DMS53 treated with DMSO at 0.1 percent for 48 hours (cell line): Measurements from ENCODE around the gene MTSS2.

ENCODE experiments used
- DNase-seq: peaks from one replicate; lab custom pipeline; 2025; ENCODE audit not compliant: unreplicated experiment; lab: John Stamatoyannopoulos, UW

Gene MTSS2

DNA sequence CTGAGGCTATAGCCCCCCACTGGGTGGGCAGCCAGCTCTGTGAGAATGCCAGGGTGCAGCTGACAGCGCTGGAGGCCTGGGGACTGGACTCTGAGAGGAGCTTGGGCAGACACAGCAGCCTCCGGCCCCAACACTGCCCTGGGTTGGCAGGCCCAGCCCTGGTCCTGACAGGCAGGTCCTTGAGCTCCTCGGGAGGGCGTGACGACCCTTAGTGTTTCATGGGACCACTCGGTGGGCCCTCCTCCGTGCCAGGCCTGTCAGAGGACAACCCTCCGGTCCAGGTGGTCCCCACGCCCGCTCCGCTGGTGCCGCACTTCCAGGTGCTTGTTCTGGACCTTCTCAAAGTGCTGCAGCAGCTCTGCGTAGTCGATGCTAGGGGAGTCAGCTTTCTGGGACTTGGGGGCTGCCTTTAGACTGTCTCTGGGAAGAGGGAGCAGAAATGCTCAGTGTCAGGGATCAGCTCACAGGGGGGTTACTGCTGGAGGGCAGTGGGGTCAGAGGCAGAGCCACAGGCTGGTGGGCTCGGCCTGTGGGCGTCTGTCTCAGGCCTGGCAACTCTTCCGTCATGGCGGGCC is 1.9 kb upstream of the MTSS2 start:
- DNase-seq, result no peak

- DNase-seq, result no peak
Measured at GRCh38 chr16:70687102-70687511, 1.3 kb upstream of the MTSS2 start.

DNA sequence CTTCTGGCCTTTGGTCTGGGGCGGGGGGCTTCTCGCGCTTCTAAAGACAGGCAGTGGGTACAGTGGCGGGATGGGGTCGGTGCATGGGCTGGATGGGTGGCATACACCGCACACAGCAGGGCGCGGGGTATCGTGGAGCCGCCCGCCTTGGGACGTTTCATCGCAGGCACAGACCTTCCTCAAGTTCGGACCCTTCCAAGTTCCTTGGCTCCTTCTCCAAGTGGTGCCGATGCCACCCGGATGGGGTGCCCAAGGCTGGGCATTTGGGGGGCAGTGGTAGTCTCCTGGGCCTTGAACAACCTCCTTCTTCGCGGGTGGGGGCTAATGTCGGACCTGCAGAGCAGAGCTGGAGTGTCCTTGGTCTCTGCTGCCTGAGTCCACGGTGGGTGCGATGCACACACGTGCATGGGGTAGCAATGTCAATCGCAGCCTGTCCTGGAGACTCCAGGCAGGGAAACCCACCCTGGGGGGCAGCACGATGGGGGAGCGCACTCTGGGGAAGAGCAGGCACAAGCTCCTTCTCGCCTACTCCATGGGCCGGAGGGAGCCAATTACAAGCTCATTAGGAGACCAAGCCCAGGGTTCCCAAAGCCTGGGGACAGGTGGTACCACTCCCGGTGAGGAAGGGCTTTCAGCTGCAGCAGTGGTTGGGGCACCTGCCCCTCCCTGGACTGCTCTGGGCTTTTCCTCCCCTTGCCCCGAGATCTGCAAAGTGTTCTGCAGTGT is 686 bp upstream of the MTSS2 start:
- no peak for DNase-seq

DNA sequence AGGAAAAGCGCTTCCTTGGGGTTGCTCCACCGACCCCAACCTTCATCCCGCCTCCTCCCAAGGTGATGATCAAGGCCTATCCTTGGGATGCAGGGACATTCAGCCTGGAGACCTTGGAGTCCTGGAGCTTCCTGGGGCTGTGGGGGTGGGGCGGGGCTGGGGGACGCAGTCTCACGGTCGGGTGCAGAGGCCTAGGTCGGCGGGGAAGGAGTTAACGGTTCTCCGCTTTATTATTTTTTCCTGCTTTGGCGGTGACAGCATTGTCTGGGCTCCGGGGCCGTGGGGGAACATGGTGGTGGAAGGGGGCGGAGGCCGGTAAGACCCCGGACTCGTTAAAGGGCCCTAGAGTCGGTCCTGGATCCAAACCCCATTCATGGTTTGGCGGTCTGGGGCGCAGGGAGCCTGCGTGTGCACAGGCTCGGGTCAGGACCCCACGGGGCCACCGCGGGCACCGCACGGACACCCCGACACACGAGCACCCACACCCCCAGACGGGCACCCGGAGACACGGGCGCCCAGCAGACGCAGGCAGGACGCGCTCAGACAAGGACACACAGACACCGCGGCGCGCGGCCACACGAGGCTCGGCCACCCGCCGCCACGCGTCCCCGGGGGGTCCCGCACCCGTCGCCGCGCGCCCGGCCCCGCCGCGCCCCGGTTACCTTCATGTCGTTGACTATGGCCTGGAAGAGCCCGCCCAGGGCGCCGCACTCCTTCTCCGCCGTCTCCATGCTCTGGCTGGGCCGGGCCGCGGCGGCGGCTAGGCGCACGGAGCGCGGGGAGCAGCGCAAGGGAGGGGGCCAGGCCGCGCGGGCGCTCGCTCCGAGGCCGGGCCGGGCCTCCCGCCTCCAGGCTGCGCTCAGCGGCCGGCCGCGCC is 554 bp downstream of the MTSS2 start:
- DNase-seq, result no peak

GRCh38 chr16:70684146-70685060 is 1.4 kb downstream of the MTSS2 start:
- no peak for DNase-seq

- DNase-seq, result no peak
Measured at GRCh38 chr16:70683146-70683944, 2.5 kb downstream of the MTSS2 start.

DNA sequence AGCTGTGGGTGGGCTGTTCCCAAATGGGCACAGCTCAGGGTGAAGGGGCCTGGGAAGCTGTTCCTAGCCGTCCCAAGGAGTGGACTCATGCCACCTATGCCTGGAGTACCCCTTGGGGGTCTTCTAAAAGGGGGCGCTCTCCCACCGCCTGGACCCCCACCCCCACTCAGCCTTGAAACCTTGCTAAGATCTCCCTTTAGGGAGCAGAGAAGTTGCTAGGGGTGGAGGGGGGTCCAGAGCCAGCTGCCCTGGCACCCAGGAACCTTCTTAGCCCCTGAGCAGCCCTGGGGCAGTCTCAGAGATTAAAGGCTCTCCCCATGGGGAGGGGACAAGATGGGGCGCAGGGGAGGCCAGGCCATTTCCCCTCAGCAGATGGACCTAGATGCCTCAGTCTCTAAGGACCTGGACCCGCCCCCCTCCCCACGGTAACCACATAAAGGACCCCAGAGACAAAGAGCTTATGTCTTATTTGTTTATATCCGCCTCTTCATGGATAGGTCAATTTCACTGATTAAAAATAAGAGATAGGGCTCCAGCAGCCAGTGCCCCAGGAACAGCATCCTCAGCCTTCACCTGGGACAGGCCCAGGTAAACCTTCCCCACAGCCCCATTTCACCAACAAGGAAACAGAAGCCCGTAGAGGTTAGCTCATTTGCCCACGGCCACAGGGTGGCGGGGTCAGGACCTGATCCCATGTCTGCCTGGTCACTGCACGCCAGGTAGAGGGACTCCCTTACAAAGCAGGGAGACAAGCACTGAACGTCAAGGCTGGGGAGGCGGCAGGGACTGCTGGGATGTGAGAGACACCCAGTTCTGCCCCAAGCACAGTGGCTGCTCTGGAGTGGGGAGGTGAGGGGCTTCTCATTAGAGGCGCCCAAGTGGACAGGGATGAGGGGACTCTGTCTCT is 3.4 kb downstream of the MTSS2 start:
- DNase-seq, result no peak

- no peak for DNase-seq
Measured at GRCh38 chr16:70681382-70682238, 4.2 kb downstream of the MTSS2 start.

- no peak for DNase-seq
Measured at GRCh38 chr16:70680495-70681381, 5.1 kb downstream of the MTSS2 start.

DNA sequence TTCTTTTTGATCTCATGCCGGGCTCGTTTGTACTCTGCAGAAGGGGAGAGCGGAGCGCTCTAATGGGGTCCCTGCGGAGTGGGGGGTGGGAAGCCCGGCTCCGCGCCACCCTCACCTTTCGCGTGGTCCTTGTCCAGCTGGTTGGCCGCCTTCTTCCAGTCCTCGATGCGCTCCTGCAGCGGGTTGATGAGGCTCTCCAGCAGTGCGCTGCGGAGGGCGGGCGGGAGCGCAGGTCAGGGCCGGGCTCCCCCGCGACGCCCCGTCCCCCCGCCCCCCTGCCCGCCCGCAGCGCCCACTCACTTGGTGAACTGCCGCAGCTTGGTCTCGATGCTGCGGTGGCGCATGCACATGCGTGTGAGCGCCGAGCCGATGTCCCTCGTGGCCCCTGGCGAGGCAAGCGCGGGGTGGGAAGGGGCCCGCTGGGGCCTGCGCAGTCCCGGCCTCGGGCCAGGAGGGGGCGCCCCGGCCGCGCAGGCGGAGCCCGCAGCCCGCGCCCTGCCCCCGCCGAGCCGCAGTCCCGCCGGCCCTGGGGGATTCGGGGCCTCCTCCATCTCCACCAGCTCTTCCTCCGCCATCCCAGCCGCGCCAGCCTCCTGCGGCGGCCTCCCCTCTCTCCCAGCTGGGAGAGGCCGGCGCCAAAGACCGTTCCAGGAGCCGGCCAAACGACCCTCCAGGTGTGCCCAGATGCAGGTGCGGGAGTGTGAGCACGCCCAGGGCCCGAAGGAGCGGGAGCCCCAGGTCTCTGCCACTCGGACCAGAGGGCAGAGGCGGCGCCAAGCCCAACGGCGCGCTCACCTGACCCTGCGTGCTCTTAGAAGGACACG is 6.0 kb downstream of the MTSS2 start:
- no peak for DNase-seq

DNA sequence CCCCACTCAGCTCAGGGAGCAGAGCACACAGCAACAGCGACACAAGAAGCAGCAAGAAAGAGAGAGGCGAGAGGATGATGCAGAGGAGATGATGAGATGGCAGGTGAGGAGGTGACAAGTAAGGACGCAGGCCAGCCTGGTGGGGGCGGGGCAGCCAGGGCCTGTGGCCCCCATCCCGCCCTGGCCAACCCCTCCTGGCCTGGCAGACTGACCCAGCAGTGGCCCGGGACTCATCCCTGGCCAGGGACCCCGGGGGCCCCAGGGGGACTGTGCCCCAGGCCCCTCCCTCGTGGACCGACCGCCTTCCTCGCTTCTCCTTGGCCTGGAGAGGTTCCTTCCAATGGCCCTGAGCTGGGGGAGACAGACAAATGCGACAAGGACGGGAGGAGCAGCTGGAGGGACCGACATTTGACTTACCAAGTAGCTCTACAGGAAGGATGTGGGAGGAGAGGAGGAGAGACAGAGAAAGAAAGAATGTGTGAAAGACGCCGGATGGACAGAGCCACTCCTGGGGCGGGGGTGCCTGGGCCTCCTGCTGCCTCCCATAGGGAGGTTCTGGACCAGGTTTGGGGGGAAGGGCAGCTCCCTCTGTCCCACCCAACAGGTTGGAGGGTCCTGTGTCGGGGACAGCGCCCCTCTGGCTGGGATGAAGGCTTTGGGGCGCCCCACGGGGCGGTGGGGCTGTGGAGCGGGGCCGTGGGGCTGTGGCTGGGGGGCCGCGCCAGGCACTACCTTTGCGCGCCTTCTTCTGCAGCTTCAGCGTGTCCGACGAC is 6.8 kb downstream of the MTSS2 start:
- DNase-seq, result no peak

DNA sequence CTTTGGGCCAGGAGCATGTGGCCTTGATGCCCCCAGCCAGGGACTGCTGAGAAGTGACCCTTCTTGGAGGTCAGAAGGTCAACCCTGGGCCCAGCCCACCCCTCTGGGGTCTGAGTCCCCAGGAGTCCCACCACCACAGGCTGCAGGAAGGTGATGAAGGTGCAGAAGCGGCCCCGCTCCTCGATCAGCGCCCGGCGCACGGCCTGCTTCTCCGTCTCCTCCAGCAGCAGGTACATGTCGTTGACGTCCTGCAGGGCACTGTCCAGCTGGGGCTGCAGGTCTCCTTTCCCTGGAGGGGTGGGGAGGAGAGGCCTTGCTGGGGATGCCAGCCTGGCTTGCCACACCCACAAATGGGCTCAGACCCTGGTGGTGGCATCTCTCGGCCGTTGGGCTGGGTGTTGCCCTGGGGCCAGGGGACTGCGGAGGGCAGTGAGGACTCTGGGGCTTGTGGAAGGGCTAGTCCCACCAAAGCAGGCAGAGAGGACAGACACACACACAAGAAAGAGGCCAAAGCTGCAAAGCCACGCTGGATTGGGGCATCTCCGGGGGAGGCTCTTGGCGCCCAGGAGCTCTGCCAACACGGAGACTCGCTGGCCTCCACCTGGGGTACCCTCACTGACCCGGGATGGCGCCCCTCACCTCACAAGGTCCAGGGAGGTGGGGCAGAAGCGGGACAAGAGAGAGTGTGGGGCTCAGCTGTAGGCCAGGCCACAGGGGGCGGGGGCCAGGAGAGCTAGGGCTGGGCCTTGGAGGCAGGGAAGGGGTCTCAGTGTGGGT is 7.5 kb downstream of the MTSS2 start:
- no peak for DNase-seq

- DNase-seq, result no peak
Measured at GRCh38 chr16:70677499-70678120, 8.2 kb downstream of the MTSS2 start.
